Adrenal gland (tissue), 5 donors: Measurements from ENCODE around the gene SNX9.

Experiments used
- CTCF ChIP-seq, 6 experiments: fragments of 450-650 bp in 4 of 6; fragments of 200-600 bp in 2 of 6; sonication (generic) in 1 of 6; IDR thresholded peaks; 1 replicate in 5 of 6; 2 replicates in 1 of 6; pipeline versions ENCODE4 v1.5.1 to v1.8.0; 2016 to 2021; ENCODE audit warnings: antibody characterized with exemption in 6 of 6, mild to moderate bottlenecking in 2 of 6, moderate library complexity in 1 of 6
- POLR2A ChIP-seq, 2 donors: fragments of 450-650 bp; IDR thresholded peaks; one replicate each; pipeline ENCODE4 v1.6.1; 2017; ENCODE audit warnings: antibody characterized with exemption in 2 of 2, mild to moderate bottlenecking in 2 of 2, moderate library complexity in 1 of 2
- donor health status: DM: no; HTN: no; CAD: no.

GRCh38 chr6:157879873-157880254 lies 56.8 kb downstream of the SNX9 start:
- no peak for TF ChIP-seq CTCF (IDR thresholded peaks at IDR 0.05)
- no peak for TF ChIP-seq POLR2A (IDR thresholded peaks at IDR 0.05)
